ENCODE measurements around the gene NEURL2. TPM values are rescaled to one million over a fixed set of nuclear protein-coding genes. Genes with fewer than 3 reads are reported as not detected.

NEURL2 gene
- total RNA-seq, 4 donors from 2014 or later: 0.29 to 11.5 (median 4.7) TPM

GRCh38 chr20:45908084-45908483, 17.1 kb upstream of the NEURL2 start:
- Histone ChIP-seq H3K36me3 (no peaks in the 10 kb centered on the region), H3K4me1 (no peaks in the 10 kb centered on the region), H3K4me3 (no peak overlapping the region), H3K27me3 (no peaks in the 10 kb centered on the region), H3K27ac (no peak overlapping the region), H3K9me3 (no peaks in the 10 kb centered on the region)
- no peak for DNase-seq
- intact Hi-C loops (cut with DNase I; ENCODE audit: low total_unique reads): no loop called here
- no peak for TF ChIP-seq POLR2A (IDR thresholded peaks at IDR 0.05)
- TF ChIP-seq, protein P1, sequence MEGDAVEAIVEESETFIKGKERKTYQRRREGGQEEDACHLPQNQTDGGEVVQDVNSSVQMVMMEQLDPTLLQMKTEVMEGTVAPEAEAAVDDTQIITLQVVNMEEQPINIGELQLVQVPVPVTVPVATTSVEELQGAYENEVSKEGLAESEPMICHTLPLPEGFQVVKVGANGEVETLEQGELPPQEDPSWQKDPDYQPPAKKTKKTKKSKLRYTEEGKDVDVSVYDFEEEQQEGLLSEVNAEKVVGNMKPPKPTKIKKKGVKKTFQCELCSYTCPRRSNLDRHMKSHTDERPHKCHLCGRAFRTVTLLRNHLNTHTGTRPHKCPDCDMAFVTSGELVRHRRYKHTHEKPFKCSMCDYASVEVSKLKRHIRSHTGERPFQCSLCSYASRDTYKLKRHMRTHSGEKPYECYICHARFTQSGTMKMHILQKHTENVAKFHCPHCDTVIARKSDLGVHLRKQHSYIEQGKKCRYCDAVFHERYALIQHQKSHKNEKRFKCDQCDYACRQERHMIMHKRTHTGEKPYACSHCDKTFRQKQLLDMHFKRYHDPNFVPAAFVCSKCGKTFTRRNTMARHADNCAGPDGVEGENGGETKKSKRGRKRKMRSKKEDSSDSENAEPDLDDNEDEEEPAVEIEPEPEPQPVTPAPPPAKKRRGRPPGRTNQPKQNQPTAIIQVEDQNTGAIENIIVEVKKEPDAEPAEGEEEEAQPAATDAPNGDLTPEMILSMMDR (IDR thresholded peaks at IDR 0.05): no peak

DNA sequence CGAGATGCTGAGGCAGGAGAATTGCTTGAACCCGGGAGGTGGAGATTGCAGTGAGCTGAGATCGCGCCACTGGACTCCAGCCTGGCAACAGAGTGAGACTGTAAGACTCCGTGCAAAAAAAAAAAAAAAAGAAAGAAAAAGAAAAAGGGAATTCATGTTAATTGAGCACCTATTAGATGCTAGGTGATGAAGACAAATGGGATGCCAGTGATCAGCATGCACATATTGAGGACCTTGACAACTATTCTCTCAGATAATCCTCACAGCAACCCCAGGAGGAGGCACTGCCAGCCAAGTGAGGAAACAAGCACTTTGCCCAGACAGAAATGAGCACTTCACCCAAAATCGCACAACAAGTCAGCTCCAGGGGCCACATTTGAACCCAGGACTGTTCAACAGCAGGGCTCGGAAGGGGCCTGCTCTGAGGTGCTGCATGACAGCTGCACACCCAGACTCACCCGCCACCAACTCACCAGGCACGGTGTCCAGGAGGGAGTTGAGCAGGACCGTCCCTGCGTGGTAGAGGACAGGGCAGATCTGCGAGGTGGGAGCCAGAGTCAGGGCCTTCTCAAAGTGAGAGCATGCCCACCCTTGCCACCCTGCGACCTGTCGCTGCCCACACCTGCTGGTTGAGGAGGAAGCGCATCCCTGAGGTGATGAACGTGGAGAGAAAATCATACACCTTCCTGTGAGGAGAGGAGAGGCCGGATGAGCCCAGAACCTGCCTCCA, 16.4 kb upstream of the NEURL2 start:
- DNase-seq: peak in 1 of 2 donors; percentile 16
- Histone ChIP-seq H3K27me3 (no peaks in the 10 kb centered on the region), H3K36me3 (no peaks in the 10 kb centered on the region), H3K4me3 (no peak overlapping the region), H3K9me3 (no peaks in the 10 kb centered on the region), H3K4me1 (no peaks in the 10 kb centered on the region), H3K27ac (no peak overlapping the region)
- intact Hi-C loops (cut with DNase I; ENCODE audit: low total_unique reads): no loop called here
- no peak for TF ChIP-seq POLR2A (IDR thresholded peaks at IDR 0.05)
- TF ChIP-seq, protein P1 (IDR thresholded peaks at IDR 0.05): no peak

DNA sequence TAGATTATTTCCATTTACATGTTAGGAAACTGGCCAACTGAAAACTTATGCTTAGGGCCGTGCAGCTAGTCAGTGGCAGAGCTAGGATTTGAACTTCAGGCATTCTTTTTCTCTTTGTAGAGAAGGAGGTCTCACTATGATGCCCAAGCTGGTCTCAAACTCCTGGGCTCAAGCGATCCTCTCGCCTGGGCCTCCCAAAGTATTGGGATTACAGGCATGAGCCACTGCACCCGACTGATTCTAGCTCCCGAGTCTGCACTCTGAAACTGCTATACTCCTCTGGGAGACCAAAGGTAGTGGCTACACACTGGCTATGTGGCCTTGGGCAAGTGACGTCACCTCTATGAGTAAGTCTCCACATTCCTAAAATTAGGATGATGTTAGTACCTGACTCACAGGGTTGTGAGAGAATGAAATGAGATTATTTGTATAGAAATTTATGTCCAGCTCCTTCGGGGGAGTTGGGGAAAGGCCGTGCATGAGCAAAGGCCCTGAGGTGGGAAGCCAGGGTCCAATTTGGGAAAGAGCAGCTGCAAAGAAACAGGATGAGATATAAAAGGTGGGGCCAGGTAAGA, 14.6 kb upstream of the NEURL2 start:
- Histone ChIP-seq H3K27ac (no peak overlapping the region), H3K27me3 (no peaks in the 10 kb centered on the region), H3K9me3 (no peaks in the 10 kb centered on the region), H3K4me1 (no peaks in the 10 kb centered on the region), H3K36me3 (no peaks in the 10 kb centered on the region), H3K4me3 (no peak overlapping the region)
- intact Hi-C loops (cut with DNase I; ENCODE audit: low total_unique reads): no loop called here
- no peak for TF ChIP-seq POLR2A (IDR thresholded peaks at IDR 0.05)
- TF ChIP-seq, protein P1 (IDR thresholded peaks at IDR 0.05): no peak
- DNase-seq: no peak

DNA sequence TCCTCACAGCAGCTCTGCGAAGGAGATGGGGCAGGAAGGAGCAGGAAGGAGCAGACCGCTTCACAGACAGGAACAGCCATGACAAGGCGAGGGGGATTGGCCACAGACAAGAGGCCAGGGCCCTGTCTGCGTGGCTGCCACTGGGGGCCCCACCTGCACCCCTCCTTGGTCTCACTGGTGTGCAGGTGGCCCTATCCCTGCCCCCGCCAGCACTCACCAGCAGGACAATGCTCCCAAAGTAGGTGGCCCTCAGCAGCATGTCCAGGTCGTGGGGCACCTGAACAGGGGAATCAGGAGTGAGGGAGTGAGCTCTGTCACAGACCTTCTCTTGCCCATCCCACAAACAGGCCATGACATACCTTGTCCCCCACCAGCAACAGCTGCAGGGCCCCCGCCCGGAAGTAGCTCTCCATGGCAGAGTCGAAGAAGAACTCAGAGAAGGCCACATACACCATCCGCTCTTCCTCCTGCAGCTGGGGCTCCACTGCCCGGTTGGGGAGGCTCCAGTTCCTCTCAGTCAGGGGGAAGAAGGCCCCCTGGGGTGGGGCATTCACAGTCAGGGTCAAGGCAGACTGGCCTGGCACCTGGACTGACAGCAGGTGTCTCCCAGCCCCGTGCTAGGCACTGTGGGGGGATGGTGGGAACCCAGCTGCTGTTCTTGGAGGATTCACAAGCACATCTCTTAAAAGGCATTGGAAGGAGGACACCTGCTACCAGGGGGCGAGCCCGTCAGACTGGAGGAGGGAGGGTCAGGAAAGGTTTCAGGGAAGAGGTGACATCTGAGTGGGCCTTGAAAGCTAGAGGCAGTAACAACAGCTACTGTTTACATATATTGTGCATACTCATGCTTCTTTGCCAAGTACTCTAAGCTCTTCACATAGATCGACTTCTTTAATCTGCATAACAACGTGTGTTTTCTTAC, 13.8 kb upstream of the NEURL2 start:
- Histone ChIP-seq H3K36me3 (no peaks in the 10 kb centered on the region), H3K4me3 (no peak overlapping the region), H3K9me3 (no peaks in the 10 kb centered on the region), H3K27me3 (no peaks in the 10 kb centered on the region), H3K27ac (no peak overlapping the region), H3K4me1 (no peaks in the 10 kb centered on the region)
- TF ChIP-seq, protein P1 (IDR thresholded peaks at IDR 0.05): no peak
- no peak for TF ChIP-seq POLR2A (IDR thresholded peaks at IDR 0.05)
- DNase-seq: no peak
- intact Hi-C loops (cut with DNase I; ENCODE audit: low total_unique reads): no loop called here

All from uterus (tissue), 4 donors.